HEK293T (cell line): Measurements from ENCODE around the gene SLC25A47.

Experiments used
- ARNT ChIP-seq: fragments of 450-650 bp; IDR thresholded peaks from 2 replicates; pipeline ENCODE4 v1.6.1; 2017; ENCODE audit warnings: mild to moderate bottlenecking
- BHLHE40 ChIP-seq: fragments of 450-650 bp; IDR thresholded peaks from 2 replicates; pipeline ENCODE4 v1.6.1; 2016; ENCODE audit warnings: mild to moderate bottlenecking, moderate library complexity, borderline replicate concordance
- FOXA1 ChIP-seq: fragments of 450-650 bp; IDR thresholded peaks from 2 replicates; pipeline ENCODE4 v1.6.1; 2016; ENCODE audit warnings: mild to moderate bottlenecking
- FOXM1 ChIP-seq: fragments of 450-650 bp; IDR thresholded peaks from 2 replicates; pipeline ENCODE4 v1.6.1; 2017; ENCODE audit warnings: mild to moderate bottlenecking, borderline replicate concordance
- NFRKB ChIP-seq: fragments of 450-650 bp; IDR thresholded peaks from 2 replicates; pipeline ENCODE4 v1.6.1; 2016; ENCODE audit warnings: mild to moderate bottlenecking, moderate library complexity
- PKNOX1 ChIP-seq: fragments of 450-650 bp; IDR thresholded peaks from 2 replicates; pipeline ENCODE4 v1.6.1; 2016
- SP1 ChIP-seq: fragments of 450-650 bp; IDR thresholded peaks from 2 replicates; pipeline ENCODE4 v1.6.1; 2017
- SUZ12 ChIP-seq: fragments of 450-650 bp; IDR thresholded peaks from 2 replicates; pipeline ENCODE4 v1.6.1; 2016; ENCODE audit warnings: mild to moderate bottlenecking
- TARDBP ChIP-seq: fragments of 450-650 bp; IDR thresholded peaks from 2 replicates; pipeline ENCODE4 v1.6.1; 2016
- ZNF384 ChIP-seq: fragments of 450-650 bp; IDR thresholded peaks from 2 replicates; pipeline ENCODE4 v1.6.1; 2016

GRCh38 chr14:100322138-100322957 is 791 bp upstream of the SLC25A47 start:
- TF ChIP-seq FOXM1 (no peak), FOXA1 (no peak), BHLHE40 (no peak), SP1 (no peak), ARNT (no peak), SUZ12 (no peak), ZNF384 (no peak), NFRKB (no peak), TARDBP (no peak), PKNOX1 (no peak)
